ENCODE results near the gene FADS2.

FADS2 gene

DNA sequence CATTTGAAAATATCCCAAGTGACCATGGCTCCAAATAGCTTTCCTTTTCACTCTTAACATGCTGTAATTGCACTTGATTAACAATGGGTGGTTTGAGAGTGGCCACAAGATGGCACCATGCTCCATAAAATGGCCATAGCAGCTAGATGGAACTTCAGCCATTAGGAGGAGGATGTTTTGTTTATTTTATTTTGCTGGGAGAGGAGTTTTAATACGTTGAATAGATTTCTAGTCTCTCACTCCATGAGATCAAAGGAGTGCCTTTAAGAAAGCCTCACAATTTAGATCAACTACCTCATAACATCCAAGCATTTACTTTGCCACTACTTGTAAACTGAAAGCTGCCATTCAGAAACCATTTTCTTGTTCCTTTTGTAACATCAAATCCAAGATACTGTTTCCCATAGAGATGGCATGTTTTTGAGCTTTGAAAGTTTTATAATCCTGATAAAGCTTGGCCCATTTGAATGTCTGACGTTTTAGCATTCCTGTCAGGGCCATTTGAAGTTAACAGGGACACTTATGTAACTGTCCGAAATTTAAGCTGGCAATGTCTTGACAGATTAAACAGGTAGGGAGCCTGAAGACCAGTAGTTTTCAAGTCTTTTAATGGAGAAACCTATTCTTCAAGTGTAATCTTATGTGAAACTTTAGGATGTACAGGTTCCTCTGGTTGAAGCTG lies 30.7 kb upstream of the FADS2 start:
- DNase-seq: peak; percentile 62

DNA sequence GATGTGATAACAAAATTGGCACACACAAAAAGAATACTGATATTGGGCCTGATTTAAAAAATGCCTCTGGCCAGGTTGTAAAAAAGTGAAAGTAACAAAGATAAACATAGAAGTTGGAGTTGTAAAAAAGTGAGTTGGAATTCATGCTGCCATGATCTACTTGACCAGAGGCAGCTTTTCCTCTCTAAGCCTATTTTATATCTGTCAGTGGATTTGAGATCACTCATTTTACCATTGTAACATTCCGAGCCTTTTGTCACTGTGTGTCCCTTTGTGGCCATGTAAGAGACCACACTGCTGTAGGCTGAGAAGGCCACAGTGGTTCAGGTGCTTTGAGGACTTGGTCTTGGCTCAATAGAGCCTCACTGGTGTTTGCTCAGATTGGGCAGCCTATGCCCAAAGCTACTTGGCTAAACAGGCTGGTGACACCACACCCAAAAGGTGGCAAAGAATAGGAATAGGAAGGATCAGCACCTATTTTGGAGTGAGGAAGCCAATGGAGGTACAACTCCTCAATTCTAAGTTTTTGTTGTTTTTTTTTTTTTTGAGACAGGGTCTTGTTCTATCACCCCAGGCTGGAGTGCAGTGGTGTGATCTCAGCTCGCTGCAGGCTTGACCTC lies 28.3 kb upstream of the FADS2 start:
- no peak for DNase-seq

DNA sequence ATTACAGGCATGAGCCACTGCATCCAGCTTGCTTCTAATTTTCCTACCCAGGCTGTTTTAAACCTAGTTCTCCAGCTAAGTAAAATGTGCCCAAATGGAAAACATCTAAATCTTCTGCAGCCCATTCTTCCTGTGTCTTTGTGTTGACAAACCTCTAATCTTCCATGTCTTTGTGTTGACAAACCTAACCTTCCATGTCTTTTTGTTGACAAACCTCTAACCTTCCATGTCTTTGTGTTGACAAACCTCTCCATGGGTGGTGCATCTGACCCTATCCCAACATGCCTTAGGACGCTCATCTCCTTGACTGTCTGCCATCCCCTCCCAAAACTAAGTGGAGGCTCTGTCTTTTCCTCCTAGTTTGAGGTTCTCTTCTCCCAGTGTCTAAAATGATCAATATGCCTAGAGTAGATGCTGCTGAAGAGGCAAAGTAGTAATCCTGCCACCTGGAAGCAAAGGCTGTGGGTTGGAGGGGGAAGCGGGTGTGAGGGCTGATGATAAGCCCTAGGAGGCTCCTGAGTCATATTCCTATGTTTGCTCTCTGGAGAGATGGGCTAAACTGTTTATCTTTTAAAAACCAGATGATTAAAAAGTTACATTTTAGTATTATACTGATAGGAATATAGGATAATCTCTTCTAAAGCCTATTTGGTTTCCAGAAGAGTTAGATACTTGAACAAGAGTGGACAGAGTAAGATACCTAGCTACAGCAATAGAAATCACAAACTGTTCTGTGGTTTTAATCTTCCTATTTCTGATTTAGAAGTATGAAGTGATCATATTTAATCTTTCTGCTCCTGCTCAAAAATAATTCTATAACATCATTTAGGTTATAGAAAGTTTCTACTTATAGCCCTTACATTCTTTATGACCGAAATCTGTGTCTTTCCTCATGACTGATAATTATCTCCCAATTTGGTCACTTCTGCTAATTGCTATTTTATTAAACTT lies 27.5 kb upstream of the FADS2 start:
- no peak for DNase-seq

DNA sequence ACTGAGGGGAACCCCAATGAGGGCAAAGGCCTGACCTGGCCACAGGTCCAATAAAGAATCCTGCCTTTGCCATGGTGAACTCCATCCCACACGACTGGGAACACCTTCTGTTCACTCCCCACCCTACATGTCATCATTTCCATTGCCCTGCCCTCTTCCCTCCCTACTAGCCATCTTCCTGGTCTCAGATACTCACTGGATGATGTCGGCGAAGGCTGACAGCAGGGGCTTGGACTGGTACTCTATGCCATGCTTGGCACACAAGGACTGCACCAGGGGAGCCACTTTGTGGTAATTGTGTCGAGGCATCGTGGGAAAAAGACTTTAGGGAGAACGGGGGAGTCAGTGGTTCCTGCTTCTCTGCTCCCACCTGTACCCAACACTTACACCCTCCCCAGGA lies 25.5 kb upstream of the FADS2 start:
- no peak for DNase-seq

DNA sequence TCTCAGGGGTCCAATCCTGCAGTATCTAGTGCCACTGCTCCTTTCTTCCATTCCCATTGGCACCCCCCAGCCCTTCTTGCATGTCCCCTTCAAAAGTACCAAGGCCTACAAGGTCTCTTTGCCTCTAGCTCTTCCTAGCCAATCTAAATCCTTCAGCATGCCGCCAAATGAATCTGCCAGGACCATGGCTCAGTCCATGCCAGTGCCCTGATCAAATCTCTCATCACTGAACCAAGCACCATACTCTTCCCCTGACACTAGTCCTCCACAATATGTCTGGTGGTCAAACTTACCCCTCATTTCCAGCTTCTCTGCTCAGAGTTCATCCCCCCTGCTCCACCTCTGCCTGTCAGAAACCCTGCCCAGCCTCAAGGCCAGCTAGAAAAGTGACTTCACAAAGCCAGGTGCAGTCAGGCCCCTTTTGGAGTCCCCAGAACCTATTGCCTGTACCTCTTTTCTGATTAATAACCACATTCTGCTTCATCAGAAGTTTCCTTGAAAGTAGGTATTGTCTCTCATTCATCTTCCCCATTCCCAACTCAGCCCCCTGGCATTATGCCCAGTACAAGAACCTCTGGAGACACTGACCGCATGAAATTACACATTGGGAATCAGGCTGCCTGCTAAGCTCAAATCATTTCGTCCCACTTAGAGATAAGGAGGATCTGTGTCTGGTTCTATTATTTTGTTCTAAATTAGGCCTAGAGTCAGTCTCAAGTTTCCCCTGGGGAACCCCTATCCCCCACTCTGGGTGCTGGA lies 24.0 kb upstream of the FADS2 start:
- no peak for DNase-seq

DNA sequence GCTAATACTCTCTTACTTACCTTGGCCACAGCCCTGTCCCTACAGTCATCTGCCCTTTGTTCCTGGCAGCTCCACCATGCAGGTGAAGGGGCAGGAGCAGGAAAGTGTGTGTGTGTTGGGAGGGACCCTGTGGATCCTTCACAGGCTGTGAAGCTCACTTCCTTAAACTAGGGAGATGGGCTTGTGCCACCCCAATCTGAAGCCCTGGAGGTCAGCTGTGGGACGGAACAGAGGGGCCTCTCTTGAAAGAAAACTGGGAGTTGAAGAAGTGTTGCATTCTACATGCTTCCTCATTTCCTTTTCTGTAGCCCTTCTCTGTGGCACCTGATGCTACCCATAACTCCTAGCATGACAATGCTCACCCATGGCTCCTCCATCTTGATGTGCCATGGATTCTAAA lies 23.0 kb upstream of the FADS2 start:
- no peak for DNase-seq

DNA sequence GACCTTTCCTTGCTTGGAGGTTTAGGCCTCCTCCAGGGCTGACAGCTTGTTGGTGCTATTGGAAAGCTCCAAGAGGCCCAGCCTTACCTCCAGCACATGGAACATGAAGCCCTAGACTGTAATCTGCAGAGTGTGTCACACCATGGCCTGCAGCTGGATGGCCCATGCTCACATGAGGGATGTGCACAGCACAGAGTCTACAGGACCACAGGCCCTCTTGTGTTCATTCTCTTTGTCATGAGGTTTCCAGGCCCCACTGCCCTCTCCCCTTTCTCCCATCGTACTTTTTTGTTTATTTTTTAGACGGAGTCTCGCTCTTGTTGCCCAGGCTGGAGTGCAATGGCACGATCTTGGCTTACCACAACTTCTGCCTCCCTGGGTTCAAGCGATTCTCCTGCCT lies 21.3 kb upstream of the FADS2 start:
- DNase-seq: no peak

DNA sequence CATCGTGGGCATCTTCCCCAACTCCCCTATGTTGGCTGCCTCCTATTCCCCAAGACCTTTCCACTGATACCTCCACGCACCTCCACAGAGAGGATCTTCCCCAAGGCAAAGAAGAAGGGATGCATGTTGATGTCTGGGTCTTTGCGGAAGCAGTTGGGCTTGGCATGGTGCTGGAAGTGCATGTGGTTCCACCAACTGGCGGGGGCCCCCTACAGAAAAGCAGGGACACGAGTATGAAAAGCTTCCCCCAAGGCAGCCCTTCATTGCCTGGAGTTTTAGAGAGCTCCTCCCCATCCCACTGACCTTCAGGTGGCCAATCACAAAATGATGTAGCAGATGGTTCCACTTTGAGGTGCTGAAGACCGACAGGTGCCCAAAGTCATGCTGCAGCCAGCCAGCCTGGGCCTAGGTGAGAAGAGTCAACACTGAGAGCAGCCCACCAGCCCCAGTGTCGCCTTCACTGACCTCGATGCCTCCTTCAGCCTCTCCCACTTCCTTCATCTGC lies 17.4 kb upstream of the FADS2 start:
- no peak for DNase-seq

DNA sequence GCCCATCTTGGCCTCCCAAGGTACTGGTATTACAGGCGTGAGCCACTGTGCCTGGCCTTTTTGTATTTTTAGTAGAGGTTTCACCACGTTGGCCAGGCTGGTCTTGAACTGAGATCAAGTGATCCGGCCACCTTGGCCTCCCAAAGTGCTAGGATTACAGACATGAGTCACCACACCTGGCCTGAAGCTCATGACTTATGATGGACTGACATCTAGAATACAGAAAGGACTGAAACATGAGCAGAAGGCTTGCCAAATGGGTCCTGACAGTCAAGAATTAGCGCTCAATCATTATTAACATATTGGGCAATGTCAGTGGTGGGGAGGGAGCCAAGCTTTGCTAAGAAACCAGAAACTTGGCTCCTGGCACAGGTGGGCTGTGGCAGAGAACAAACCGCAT lies 16.3 kb upstream of the FADS2 start:
- no peak for DNase-seq

DNA sequence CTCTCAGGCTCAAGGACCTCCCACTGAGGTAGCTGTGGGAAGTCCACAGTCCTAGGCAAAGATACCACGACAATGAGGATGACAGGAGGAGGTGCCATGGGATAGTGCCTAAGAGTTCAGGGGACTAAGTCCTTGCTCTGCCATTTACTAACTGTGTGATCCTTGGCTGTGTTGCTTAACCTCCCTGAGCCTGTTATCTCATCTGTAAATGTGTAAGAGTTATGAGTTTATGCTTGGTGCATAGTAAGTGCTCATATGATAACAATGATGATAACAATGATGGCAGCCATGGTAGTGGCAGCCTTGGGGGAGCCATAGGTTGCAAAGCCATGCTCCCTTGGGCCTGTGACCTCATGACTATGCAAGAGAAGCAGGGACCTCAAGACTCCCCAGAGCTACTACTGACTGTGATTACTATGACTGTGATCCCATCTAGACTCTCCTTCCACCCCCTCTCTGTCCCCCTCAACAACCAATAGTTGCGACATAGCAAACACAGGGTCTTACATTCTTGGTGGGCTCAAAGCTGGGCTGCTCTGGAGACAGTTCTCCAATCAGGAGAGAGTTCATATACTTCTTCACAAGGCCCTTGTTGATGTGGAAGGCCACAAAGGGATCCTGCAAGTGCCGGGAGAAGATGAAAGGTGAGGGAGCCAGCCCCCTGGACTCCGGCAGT lies 15.2 kb upstream of the FADS2 start:
- DNase-seq: no peak

DNA sequence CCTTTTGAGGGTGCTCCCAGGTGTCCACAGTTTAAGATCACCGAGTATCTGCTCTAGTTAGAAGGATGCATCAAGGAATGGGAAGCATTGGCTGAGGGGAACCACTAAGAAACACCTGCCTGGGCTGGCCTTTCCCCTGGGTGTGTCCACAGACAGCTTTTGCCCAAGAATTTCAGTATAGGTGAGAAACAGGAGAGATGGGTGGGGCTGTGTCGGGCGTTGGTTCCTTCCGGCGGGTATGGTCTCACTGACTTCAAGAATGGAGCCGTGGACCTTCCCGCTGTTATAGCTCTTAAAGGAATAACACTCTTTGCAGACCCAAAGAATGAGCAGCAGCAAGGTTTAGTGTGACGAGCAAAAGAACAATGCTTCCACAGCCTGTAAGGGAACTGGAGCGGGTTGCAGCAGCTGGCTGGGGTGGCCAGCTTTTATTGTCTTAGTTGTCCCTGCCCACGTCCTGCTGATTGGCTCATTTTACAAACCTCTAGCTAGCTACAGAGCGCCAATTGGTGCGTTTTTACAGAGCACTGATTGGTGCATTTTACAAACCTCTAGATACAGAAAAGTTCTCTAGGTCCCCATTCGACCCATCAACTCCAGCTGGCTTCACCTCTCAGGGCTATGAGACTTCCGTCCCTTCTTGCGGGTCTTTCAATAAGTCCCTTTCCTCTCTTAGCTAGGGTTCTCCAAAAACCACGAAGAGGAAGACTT lies 13.7 kb upstream of the FADS2 start:
- no peak for DNase-seq

DNA sequence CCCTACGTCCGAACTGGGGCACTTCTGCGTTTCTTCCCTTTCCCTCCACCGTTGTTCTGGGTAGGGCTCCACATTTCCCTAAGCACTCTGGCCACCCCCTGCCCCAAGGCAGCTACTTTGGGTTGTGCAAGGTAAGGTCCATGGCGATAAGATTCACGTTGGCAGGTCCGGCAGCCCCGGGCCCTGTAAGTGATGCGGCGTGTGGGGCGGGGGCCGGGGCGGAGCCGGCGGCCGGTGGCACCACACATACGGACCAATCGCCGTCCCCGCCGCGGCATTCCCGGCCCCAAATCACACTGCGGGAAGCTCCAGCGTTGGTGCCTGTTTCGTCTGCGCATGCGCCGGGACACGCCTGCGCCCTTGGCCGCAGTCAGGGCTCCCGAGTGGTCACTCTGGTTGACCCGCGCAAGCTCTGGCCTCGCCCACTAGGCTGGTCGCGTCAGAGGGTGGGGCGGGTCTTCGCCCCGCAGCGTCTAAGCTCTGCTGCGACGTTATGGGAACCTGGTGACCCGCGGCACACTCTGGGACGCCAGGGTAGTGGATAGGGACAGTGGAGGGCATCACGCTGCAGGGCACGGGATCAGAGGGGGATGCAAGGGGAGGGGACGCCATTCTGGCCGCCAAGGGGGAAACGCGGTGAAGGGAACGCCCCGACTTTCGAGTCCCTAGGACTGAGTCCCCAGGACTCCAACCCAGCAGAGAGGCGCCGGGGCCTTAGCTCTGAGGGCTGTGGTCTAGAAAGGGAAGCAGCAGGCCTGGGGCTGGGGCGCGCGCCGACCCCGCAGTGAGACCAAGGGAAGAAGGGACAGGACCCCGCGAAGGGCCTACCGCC lies 12.9 kb upstream of the FADS2 start:
- DNase-seq: no peak

DNA sequence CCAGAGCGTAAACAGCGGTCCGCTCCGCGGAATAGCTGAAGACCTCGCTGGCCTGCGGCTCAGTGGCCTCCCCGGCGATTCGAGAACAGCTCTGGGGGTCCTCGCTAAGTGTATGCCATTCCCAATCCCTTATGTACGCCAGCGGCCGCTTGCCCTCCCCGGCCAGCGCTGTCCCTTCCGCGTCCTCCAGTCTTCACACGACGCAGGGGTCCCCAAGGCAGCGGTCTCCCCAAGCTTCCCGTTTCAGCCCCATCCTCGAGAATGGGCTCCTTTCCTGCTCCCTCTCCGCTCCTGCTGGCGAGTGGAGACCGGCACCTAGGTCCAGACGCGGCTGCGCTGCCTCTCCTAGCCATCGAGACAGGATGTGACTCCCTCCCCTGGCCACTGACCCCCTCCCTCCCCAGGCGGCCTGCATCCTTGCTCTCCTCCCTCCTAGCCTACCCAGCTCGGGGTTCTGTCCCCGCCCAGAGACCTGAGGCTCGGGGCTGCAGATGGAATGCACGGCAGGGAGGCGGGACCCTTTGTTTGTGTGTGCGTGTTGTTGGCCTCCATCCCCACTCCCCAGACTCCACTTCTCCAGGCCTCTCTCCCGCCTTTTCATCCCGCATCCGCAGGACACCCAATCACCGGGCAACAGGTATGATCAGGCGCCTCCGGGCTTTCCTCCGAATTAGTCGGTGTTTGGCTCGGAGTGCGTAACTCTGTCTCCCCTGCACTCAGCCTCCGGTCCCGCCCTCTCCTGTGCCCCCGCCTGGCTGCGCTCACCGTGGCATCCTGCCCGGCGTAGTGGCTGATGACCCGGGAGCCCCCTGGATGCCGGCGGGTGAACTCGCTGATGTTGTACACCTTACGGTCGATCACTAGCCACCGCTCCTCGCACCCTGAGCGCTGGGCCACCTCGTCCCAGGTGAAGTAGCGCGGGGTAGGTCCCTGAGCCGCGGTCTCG lies 12.0 kb upstream of the FADS2 start:
- no peak for DNase-seq

DNA sequence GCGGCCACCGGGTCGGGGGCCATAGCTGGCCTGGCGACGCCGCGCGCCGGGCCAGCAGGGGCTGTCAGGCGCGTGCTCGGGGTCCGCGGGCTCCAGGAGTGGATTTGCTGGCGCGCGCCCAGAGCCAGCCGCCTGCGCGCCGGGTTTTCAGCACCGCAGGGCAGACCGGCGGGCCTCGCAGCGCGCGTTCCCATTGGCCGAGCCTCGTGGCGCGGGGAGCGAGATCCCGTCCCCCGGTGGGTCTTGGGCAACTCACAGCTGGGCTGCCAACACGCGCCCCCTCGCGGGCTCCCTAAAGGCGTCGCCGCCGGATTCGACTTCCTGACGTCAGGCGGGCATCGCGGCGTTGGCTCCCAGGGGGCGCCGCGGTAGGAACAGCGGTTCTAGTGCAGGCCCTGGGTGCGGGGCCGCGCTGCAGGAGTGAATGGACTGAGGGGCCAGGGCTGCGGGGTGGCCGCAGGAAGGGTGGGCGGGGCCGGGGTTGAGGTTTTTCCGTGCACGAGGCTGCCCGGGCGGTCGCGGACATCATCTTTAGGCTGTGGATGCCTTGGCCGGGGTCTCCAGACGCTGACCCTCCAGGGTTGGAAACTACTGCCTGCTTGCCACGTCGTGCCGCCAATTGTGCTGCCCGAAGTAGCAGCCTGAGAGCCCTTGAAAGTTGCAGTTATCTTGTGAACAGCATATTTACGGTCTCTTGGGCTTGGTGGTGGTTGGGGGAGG lies 11.2 kb upstream of the FADS2 start, which contains the start of gene FADS1:
Gene FADS1, minus strand, starts transcription at position 268 of the 720 bp plus-strand sequence. Its CDS starts 74 bp downstream, at position 194.
- DNase-seq: peak; percentile 93

DNA sequence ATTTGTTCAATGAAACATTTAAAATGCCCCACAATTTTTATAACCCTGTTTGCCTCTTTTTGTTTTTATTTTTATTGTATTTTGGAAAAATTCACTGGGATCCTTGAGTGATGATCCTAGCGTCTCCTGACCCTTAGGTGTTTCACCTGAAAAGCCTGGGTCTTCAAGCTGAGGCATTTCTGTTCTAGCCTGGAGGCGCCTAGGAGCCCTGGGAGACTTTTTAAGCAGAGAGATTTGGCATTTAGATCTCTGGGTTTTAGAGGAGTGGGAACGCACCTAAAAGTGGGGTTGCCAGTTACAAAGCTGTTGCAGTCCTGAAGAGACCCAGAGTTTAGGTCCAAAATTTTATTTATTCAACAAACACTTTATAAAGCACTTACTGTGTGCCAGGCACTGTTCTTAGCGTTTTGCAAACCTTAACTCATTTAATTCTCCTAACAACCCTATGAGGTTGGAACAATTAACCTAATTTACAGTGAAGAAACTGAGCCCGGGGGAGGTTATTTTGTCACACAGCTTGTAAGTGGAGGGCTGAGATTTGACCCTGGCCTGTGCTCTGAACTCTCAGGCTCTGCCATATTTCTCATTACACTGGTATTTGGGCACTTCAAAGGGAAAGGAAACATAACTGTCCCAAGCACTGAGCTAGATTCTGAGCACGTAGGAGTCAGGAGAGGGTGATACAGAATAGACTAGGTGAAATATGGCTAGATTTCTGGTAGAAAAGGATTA lies 10.5 kb upstream of the FADS2 start:
- DNase-seq: no peak

DNA sequence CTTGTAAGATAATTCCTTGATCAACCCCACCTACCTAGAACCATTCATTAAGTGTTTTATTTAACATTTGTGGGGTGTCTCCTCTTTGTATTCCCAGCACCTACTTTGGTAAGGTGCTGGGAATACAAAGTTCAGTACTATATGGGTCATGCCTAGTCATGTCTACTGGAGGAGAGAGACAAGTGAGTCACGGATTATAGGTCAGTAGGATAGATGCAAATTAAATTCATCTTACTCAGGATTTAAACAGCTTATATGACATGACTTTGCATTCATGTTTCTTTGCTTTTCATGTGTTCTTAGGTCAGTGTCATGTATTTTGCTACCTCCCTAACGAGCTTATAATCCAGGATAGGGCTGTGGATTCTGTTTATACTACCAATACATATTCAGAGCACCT lies 7.9 kb upstream of the FADS2 start:
- DNase-seq: no peak

DNA sequence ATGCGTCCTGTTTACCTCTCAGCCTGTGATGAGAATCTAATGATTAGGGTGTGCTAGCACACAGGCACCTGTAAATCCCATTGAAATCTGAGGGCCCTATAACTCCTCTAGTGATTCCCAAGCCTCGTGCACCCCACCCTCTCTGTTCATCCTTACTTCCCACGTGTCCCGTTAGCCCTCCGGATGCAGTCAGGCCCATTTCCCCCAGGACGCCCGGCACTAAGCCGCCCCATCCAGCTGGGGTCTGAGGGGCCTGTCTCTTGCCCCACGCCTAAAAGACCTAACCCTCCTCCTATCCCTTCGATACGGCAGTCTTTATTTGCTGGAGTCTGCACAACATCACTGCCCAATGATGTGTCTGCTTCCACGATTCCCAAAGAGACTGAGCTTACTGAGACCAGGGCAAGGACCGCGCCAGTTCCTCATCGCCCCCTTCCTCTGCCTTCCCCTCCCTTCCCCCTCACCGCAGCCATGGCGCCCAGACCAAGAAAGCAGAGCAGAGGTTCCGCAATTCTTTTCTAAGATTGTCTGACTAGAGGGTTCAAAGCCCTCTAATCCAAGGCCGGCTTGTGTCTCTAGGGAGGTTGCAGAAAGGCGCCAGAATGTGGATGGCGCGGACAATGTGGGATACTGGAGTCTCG lies 1.1 kb upstream of the FADS2 start:
- DNase-seq: no peak

DNA sequence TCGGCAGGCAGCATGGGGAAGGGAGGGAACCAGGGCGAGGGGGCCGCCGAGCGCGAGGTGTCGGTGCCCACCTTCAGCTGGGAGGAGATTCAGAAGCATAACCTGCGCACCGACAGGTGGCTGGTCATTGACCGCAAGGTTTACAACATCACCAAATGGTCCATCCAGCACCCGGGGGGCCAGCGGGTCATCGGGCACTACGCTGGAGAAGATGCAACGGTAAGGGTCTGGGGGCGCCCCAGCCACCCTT lies 204 bp downstream of the FADS2 start:
- no peak for DNase-seq
